PFSK-1 (cell line): ENCODE measurements around the gene BABAM2.

Experiments
- POLR2AphosphoS5 ChIP-seq: IDR thresholded peaks from 2 replicates; pipeline ENCODE4 v1.6.1; 2012; ENCODE audit warnings: low read depth, mild to moderate bottlenecking, control low read depth, low read length, moderate library complexity
- REST ChIP-seq, 2 experiments: IDR thresholded peaks; 2 replicates each; pipeline versions ENCODE4 v1.6.1 to v1.8.0; 2011 to 2012; ENCODE audit warnings: low read depth in 2 of 2, low read length in 2 of 2, control low read depth in 1 of 2, inconsistent platforms in 1 of 2, mild to moderate bottlenecking in 1 of 2, moderate library complexity in 1 of 2; ENCODE audit not compliant: insufficient read depth in 1 of 2
- SIN3A ChIP-seq: IDR thresholded peaks from 2 replicates; pipeline ENCODE4 v1.6.1; 2012; ENCODE audit warnings: mild to moderate bottlenecking, low read length, moderate library complexity, borderline replicate concordance; ENCODE audit not compliant: insufficient read depth
- TAF1 ChIP-seq: IDR thresholded peaks from 2 replicates; pipeline ENCODE4 v1.6.1; 2012; ENCODE audit warnings: low read length, control low read depth, borderline replicate concordance; ENCODE audit not compliant: insufficient read depth

GRCh38 chr2:28370354-28370753 lies 479.8 kb downstream of the BABAM2 start:
- no peak for TF ChIP-seq SIN3A
- no peak for TF ChIP-seq POLR2AphosphoS5
- TF ChIP-seq REST (IDR thresholded peaks at IDR 0.05; ENCODE audit: insufficient read depth in 1 of 2, low read depth in 2 of 2, low read length in 2 of 2) = no peak
- no peak for TF ChIP-seq TAF1
